Rectal smooth muscle tissue (tissue), 1 donor: ENCODE measurements around the gene PRR7.

ENCODE experiments used
- H3K27ac ChIP-seq: one replicate; pipeline ENCODE4 v1.7.0; 2013; ENCODE audit warnings: low read depth, low read length, inconsistent platforms
- H3K27me3 ChIP-seq: one replicate; pipeline ENCODE4 v1.7.0; 2013; ENCODE audit warnings: low read length; ENCODE audit not compliant: control insufficient read depth, insufficient read depth
- H3K36me3 ChIP-seq: one replicate; pipeline ENCODE4 v1.7.0; 2013; ENCODE audit warnings: low read length; ENCODE audit not compliant: control insufficient read depth, insufficient read depth
- H3K4me1 ChIP-seq: one replicate; pipeline ENCODE4 v1.7.0; 2013; ENCODE audit warnings: low read length; ENCODE audit not compliant: control insufficient read depth, insufficient read depth
- H3K4me3 ChIP-seq: one replicate; pipeline ENCODE4 v1.7.0; 2013; ENCODE audit warnings: low read length
- H3K9ac ChIP-seq: one replicate; pipeline ENCODE4 v1.7.0; 2013; ENCODE audit warnings: low read length

The PRR7 gene

DNA sequence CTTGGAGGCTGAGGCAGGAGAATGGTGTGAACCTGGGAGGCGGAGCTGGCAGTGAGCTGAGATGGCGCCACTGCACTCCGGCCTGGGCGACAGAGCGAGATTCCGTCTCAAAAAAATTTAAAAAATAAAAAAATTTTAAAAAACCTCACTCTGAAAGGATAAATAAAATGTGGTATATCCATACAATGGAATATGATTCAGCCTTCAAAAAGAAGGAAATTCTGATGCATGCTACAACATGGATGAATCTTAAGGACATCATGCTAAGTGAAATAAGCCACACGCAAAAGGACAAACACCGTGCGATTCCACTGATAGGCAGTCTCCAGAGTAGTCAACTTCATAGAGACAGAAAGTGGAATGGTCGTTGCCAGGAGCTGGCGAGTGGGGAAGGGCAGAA, 18.4 kb downstream of the PRR7 start:
- H3K27ac ChIP-seq: no peak overlapping the region
- H3K4me3 ChIP-seq: no peak overlapping the region
- peaks cover 10% of the 10 kb centered on the region for H3K36me3 ChIP-seq
- H3K27me3 ChIP-seq: no peaks in the 10 kb centered on the region
- H3K9ac ChIP-seq: no peak overlapping the region
- H3K4me1 ChIP-seq: peaks cover 4% of the 10 kb centered on the region

DNA sequence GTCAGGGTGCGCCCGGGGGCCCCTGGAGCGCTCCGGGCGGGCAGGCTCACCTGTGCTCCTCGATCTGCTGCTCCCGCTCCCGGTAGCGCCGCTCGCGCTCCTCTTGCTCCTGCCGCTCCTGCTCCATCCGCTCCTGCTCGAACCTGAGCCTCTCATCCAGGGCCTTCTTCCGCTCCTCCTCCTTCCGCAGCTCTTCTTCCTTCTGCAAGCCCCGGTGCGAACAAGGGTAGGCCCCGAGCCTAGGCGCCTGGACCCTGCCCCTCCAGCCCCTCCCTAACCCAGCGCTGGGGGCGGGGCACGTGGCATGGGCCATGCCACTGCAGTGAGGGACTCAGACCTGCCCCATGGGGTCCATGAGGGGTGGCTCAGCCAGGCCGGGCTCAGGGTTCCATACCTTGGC, 20.2 kb downstream of the PRR7 start:
- H3K4me3 ChIP-seq: no peak overlapping the region
- H3K9ac ChIP-seq: no peak overlapping the region
- peaks cover 10% of the 10 kb centered on the region for H3K36me3 ChIP-seq
- no peaks in the 10 kb centered on the region for H3K27me3 ChIP-seq
- no peak overlapping the region for H3K27ac ChIP-seq
- H3K4me1 ChIP-seq: peaks cover 9% of the 10 kb centered on the region

DNA sequence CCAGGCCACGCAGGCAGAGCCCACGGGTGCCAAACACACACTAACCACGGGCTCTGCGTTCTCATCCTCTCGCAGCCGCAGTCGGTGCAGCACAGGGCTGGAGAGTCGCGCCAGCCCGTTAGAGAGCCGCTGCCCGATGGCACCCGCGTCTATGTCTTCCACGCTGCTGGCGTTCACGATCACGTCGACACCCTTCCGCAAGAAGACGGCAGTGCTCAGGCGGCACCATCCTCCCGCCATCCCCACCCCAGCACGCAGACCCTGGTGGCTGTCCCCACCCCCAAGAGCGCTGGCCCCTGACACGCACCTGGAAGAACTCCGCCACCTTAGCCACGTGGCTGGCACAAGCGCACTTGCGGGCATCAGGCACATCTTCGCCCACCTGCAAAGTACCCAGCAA, 20.8 kb downstream of the PRR7 start:
- Histone ChIP-seq H3K27me3 (no peaks in the 10 kb centered on the region), H3K9ac (no peak overlapping the region), H3K4me1 (peaks cover 14% of the 10 kb centered on the region), H3K36me3 (peaks cover 10% of the 10 kb centered on the region), H3K27ac (no peak overlapping the region), H3K4me3 (no peak overlapping the region)

DNA sequence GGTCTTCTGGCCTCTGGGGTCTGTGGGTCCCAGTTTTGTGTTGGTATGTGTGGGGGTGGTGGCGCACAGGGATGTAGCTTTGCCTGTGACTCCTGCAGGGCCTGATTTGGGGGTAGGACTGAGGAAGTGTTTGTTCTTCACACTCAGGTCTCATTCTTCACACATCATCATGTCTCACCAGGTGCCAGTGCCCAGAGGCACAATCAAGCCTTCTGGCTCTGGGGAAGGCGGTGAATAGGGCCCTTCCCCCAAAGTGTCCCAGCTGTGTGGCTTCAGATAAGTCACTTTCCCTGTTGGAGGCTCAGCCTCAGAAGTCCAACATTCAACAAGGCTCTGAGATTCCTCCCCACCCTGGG, 21.7 kb downstream of the PRR7 start:
- no peak overlapping the region for H3K4me3 ChIP-seq
- H3K36me3 ChIP-seq: peaks cover 10% of the 10 kb centered on the region
- peaks cover 15% of the 10 kb centered on the region for H3K4me1 ChIP-seq
- no peaks in the 10 kb centered on the region for H3K27me3 ChIP-seq
- no peak overlapping the region for H3K9ac ChIP-seq
- H3K27ac ChIP-seq: no peak overlapping the region

DNA sequence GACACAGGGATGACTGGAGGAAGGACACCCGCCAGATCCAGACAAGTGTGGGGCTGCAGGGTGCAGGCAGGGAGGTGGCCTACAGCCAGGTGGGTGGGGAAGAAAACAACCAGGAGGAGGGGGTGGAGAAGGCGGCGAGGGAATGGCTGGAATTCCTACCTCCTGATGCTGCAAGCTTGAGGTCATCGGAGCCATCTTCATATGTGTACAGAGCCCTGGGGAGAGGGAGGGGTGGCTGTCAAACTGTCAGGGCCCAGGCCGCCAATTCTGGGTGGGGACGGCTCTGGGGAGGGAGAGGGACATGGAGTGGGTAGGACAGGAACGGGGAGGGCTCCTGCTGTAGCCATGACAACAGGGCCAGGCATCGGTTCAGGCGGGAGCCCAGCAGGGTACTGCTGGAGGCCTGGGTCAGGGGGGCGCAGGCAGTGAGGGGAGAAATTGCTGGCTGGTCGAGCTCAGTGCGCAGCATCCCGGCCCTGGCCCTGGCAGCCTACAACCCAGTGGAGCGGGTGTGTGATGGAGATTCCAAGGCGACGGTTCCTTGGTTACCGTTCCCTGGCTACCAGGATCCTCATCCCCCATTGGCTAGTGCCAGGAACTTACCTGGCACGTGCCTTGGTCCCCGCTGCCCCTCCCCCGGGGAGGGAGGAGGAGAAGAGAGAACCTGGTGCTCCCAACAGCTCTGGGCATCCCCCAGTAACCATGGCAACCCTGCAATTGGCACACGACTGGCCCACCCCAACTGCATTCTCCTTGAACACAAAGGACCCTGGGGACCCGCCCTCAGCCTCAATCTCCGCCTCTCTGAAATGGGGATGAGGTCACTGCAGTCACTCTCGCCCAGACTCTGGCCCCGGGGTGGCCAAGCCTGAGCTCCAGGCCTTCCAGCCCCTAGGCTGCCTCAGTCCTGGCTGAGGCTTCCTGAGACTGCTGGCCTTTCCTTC, 22.3 kb downstream of the PRR7 start:
- no peak overlapping the region for H3K4me3 ChIP-seq
- H3K36me3 ChIP-seq: peaks cover 10% of the 10 kb centered on the region
- H3K27ac ChIP-seq: no peak overlapping the region
- H3K27me3 ChIP-seq: no peaks in the 10 kb centered on the region
- H3K9ac ChIP-seq: no peak overlapping the region
- peaks cover 15% of the 10 kb centered on the region for H3K4me1 ChIP-seq

DNA sequence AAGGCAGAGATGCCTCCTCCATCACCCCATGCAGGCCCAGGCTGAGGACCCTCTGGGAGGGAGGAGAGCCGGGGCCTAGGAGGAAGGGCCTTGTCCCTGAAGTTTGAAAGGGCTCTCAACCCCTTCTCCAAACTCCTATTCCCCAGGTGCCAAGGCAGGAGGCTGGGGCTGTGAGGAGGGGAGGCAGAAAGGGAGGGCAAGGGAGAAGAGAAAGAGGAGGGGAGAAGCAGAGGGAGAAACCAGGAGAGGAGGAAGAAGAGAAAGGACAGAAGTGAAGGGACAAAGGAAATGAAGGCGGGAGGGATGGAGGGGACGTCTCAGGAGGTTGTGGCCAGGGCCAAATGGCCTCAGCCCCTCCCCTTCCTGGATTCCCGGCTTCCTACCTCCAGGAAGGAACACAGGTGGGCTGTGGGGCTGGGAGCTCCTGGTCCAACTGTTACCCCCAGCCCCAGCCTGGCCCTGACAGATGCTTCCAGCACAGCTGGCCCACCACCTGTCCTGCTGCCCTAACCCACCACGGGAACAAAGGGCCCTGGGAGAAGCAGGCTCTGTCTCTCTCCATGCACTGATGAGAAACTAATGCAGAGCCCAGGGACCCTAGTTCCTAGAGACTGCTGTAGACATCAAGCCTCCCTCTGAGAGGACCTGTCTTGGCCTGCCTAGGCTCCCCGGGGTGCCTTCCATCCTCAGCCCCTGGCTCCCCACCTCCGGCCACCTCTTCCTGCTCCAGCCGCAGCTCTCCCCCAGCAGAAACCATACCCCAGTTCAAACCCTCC, 23.3 kb downstream of the PRR7 start:
- H3K27ac ChIP-seq: peak overlapping the region; percentile 44
- peaks cover 15% of the 10 kb centered on the region for H3K4me1 ChIP-seq
- no peaks in the 10 kb centered on the region for H3K27me3 ChIP-seq
- H3K9ac ChIP-seq: no peak overlapping the region
- H3K36me3 ChIP-seq: peaks cover 10% of the 10 kb centered on the region
- peak overlapping the region; percentile 3 for H3K4me3 ChIP-seq

DNA sequence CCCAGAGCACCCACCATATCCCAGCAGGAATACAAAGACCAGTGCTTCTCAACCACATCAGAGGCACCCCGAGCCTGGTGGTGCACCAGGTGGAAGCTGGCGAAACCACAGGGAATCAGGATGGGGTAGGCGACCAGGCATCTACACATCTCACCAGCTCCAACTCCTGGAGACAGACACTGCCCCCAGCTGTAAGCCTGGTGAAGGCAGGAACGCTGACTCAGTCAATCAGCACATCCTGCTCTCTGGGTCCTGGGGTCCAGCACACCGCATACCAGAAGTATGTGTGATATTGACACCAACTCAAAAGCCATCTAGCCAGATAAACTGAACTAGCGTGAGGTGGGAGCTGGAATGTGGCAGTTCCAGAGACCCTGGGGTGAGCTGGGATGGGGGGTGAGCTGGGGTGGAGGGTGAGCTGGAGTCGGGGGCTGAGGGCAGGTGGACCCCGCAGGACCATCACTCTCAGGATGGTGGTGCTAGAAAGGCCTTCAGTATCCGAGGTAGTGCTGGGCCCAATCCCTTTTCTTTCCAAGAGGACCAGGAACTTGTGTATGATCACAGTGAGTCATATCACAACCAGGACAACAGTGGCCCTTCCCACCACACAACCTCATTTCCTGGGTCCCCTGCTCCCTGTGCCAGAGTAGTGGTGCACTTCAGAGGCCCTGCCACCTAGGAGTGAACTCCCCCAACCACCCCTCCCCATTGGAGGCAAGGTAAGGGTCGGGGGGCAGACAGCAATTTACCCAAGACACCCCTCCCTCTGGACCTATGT, 24.3 kb downstream of the PRR7 start:
- Histone ChIP-seq H3K4me1 (peaks cover 20% of the 10 kb centered on the region), H3K27ac (peak overlapping the region; percentile 4), H3K4me3 (no peak overlapping the region), H3K27me3 (no peaks in the 10 kb centered on the region), H3K36me3 (peaks cover 9% of the 10 kb centered on the region), H3K9ac (peak overlapping the region; percentile 24)

DNA sequence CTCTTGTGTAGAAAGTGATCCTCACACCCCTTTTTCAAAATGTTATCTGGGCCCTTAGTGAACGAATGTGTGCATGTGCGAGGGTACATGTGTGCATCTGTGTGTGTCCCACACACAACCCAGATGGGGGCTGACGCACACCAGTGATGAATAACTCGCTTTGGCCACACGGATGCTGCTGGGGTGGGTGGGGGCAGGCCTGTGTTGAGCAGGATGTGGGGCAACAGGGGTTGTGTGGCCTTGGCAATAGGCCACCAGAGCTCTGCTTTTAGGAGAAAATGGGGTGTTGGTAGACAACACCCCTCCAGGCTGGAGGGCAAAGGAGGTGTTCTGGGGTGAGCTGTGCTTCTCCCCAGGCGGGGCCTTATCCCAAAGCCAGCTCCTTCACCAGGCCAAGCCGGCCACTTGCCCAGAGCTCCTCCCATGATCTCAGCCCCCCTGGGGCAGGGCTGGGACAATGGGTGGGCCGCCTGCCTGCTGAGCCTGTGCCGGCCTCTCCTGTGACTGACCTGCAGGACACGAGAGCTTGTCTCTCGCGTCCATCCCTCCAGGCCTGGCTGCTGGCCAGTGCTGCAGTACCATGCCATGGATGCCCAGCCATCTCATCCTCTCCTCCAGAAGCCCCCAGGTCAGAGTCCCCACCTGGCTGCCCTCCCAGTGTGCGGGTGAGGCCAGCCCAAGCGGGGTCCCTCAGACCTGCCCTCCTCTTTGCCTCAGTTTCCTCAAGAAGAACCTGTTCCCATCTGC, 25.2 kb downstream of the PRR7 start:
- Histone ChIP-seq H3K27ac (no peak overlapping the region), H3K36me3 (peaks cover 1% of the 10 kb centered on the region), H3K4me1 (peaks cover 27% of the 10 kb centered on the region), H3K9ac (no peak overlapping the region), H3K4me3 (peak overlapping the region; percentile 77), H3K27me3 (no peaks in the 10 kb centered on the region)

DNA sequence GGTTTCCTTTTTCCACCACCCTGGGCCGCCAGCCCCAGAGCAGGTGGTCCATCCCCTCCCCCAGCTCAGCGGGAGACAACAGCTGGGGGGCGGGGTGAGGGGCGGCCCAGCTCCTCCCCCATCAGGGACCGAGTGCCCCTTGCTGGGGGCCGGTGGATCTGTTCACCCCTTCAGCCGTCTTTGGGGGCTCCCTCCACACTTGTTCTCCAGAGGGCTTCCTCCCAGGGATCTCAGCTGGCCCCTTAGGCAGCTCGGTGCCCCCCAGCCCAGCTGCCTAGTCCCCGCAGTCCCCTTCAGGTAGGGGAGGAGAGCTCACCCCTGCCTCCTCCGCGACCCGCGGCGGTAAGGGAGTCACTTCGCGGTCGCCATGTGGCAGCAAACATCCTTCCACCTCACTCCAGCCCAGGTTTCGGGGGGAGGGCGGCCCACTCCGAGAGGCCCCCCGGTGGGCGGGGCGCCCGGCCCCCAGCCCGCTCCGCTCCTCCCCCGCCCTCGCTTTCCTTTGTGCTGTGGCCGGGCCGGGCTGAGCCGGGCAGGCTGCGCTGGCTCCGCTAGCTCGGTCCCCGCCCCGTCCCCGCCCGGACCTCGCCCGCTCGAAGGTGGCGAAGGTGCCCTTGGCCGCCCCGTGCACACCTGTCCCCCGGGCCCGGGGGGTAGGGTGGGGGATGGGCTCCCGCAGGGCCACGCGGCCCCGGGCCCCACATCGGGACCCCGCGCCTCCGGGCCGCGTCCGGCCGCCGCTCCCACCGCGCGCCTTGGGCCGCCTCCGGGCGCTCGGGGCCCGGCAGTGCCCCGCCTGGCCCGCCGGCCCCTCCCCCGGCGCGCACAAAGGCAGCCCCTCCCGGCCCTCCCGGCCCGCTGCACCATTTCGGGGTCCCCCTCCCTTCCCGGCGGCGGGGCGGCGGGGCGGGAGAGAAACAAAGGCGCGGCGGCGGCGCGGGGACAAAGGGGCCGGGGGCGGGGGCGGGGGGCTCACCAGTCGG, 26.1 kb downstream of the PRR7 start:
- peak overlapping the region; percentile 77 for H3K4me3 ChIP-seq
- H3K9ac ChIP-seq: no peak overlapping the region
- H3K27me3 ChIP-seq: no peaks in the 10 kb centered on the region
- H3K36me3 ChIP-seq: no peaks in the 10 kb centered on the region
- H3K4me1 ChIP-seq: peaks cover 27% of the 10 kb centered on the region
- H3K27ac ChIP-seq: peak overlapping the region; percentile 65

DNA sequence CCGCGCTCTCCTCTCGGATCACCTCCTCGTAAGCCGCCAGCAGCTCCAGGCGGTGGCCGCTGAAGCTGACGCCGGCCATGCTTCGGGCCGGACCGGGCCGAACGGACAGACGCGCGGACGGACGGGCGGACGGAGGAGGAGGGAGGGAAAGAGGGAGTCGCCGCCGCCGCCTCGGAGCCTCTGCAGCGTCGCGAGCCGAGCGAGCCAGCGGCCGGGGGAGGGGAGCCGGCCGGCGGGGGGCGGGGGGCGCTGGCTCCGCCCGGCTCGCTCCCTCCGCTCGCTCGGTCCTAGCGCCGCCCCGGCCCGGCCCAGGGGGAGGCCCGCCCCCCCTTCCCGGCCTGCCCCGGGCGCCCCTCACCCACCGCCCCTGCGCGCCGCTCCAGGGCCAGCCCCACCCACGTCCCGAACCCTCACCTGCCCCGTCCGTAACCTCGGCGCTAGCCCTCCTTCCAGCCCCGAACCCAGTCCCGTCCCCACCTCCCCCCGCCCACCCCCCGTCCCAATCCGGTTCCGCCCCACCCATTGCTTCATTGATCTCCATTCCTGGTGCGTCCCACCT, 26.9 kb downstream of the PRR7 start, which contains the start of gene DBN1:
Gene DBN1, minus strand, starts transcription at position 192 of the 559 bp plus-strand sequence. Its CDS starts 113 bp downstream, at position 79.
- H3K9ac ChIP-seq: no peak within 1 kb of the TSS
- peak within 1 kb of the TSS; percentile 77 for H3K4me3 ChIP-seq
- H3K36me3 ChIP-seq: no peaks in the 10 kb centered on the region
- peak within 1 kb of the TSS; percentile 65 for H3K27ac ChIP-seq
- H3K4me1 ChIP-seq: peaks cover 27% of the 10 kb centered on the region
- no peaks in the 10 kb centered on the region for H3K27me3 ChIP-seq
